ENCODE measurements around the gene PSMB7.

PSMB7 gene

GRCh38 chr9:124372038-124372437 lies 43.2 kb downstream of the PSMB7 start:
- no peak for TF ChIP-seq CTCF (IDR thresholded peaks at IDR 0.05)

- TF ChIP-seq CTCF (IDR thresholded peaks at IDR 0.05): no peak
Measured at GRCh38 chr9:124370896-124371582, 44.2 kb downstream of the PSMB7 start.

GRCh38 chr9:124369231-124369797 lies 45.9 kb downstream of the PSMB7 start:
- no peak for TF ChIP-seq CTCF (IDR thresholded peaks at IDR 0.05)

GRCh38 chr9:124368692-124369091 lies 46.5 kb downstream of the PSMB7 start:
- TF ChIP-seq CTCF (IDR thresholded peaks at IDR 0.05): no peak

- no peak for TF ChIP-seq CTCF (IDR thresholded peaks at IDR 0.05)
Measured at GRCh38 chr9:124366476-124367220, 48.6 kb downstream of the PSMB7 start.

DNA sequence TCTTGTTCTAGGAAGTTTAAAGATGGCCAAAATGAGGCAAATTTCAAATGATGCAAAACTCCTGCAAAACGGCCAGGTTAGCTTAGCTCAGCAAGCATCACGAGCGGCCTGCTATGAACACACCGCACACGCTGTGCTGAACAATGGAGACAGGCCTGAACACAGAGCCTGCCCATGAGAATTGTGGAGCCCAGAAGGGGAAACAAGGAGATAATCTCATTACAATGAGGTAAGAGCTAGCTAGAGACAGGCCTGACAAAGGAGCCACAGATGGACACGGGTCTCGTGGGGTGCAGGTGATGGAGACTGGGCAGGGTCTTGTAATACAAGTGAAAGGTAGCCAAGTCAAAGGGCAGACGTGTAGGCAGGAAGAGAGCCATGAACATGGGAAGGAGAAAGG lies 50.2 kb downstream of the PSMB7 start:
- TF ChIP-seq CTCF (IDR thresholded peaks at IDR 0.05): no peak

- no peak for TF ChIP-seq CTCF (IDR thresholded peaks at IDR 0.05)
Measured at GRCh38 chr9:124364141-124364540, 51.1 kb downstream of the PSMB7 start.

All from LNCAP (cell line).